Peyer's patch (tissue), 4 donors: ENCODE results near the gene MTA3.

Source experiments
- POLR2A ChIP-seq, 2 donors: fragments of 450-650 bp; IDR thresholded peaks; one replicate each; pipeline ENCODE4 v1.5.1; 2017; ENCODE audit warnings: antibody characterized with exemption in 2 of 2, mild to moderate bottlenecking in 2 of 2, moderate library complexity in 2 of 2
- TF ChIP-seq, protein P1 (sequence below), 6 experiments: fragments of 450-650 bp in 4 of 6; fragments of 200-600 bp in 2 of 6; sonication (generic) in 1 of 6; IDR thresholded peaks; one replicate each; pipeline ENCODE4 v1.5.1; 2017 to 2019; ENCODE audit warnings: antibody characterized with exemption in 6 of 6, mild to moderate bottlenecking in 3 of 6, moderate library complexity in 1 of 6

DNA sequence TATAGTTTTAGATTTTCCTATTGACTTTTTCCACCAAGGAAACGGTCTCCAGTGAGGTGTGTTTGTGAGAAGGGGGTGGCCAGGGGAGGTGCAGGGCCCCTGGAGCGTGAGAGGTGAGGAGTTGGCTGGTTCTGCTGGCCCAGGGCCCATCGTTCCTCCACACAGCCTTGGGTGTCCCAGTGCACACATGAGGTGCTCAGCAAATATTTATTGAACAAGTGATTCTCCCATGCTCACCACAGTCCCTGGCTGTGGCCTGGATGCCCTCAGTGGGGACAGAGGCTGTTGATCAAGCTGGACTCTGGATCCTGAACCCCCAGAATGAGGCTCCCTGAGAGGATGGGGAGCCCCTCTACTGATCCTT is 219.0 kb downstream of the MTA3 start:
- TF ChIP-seq, protein P1, sequence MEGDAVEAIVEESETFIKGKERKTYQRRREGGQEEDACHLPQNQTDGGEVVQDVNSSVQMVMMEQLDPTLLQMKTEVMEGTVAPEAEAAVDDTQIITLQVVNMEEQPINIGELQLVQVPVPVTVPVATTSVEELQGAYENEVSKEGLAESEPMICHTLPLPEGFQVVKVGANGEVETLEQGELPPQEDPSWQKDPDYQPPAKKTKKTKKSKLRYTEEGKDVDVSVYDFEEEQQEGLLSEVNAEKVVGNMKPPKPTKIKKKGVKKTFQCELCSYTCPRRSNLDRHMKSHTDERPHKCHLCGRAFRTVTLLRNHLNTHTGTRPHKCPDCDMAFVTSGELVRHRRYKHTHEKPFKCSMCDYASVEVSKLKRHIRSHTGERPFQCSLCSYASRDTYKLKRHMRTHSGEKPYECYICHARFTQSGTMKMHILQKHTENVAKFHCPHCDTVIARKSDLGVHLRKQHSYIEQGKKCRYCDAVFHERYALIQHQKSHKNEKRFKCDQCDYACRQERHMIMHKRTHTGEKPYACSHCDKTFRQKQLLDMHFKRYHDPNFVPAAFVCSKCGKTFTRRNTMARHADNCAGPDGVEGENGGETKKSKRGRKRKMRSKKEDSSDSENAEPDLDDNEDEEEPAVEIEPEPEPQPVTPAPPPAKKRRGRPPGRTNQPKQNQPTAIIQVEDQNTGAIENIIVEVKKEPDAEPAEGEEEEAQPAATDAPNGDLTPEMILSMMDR (IDR thresholded peaks at IDR 0.05): no peak
- no peak for TF ChIP-seq POLR2A (IDR thresholded peaks at IDR 0.05)
